ENCODE results near the gene IL3.
A peak's percentile ranks its signal among the peaks of the same experiment; 100 is the strongest.

IL3 gene

GRCh38 chr5:132021654-132022053 lies 38.8 kb upstream of the IL3 start:
- DNase-seq, result no peak
- no peak overlapping the region for H3K4me3 Mint-ChIP-seq
- H3K9me3 Mint-ChIP-seq, result no peaks in the 10 kb centered on the region
- no peaks in the 10 kb centered on the region for H3K36me3 Mint-ChIP-seq (ENCODE audit: low read depth)
- no peak overlapping the region for H3K27ac Mint-ChIP-seq
- H3K27me3 Mint-ChIP-seq, result peaks cover 7% of the 10 kb centered on the region
- H3K4me1 Mint-ChIP-seq (ENCODE audit: low read depth), result peaks cover 42% of the 10 kb centered on the region

- H3K27me3 Mint-ChIP-seq, result peaks cover 2% of the 10 kb centered on the region
- peak; percentile 60 for DNase-seq
- no peaks in the 10 kb centered on the region for H3K9me3 Mint-ChIP-seq
- H3K36me3 Mint-ChIP-seq (ENCODE audit: low read depth), result no peaks in the 10 kb centered on the region
- H3K27ac Mint-ChIP-seq, result no peak overlapping the region
- peaks cover 34% of the 10 kb centered on the region for H3K4me1 Mint-ChIP-seq (ENCODE audit: low read depth)
- H3K4me3 Mint-ChIP-seq, result peak overlapping the region; percentile 32
Observed at GRCh38 chr5:132022737-132023136, 37.7 kb upstream of the IL3 start.

GRCh38 chr5:132023258-132024116 lies 37.0 kb upstream of the IL3 start:
- peak; percentile 37 for DNase-seq
- Mint-ChIP-seq H3K36me3 (ENCODE audit: low read depth) (no peaks in the 10 kb centered on the region), H3K9me3 (no peaks in the 10 kb centered on the region), H3K27me3 (no peaks in the 10 kb centered on the region), H3K27ac (no peak overlapping the region), H3K4me3 (peak overlapping the region; percentile 26), H3K4me1 (ENCODE audit: low read depth) (peaks cover 30% of the 10 kb centered on the region)

GRCh38 chr5:132024117-132024435 lies 36.4 kb upstream of the IL3 start:
- DNase-seq, result no peak
- Mint-ChIP-seq H3K4me3 (no peak overlapping the region), H3K27me3 (no peaks in the 10 kb centered on the region), H3K4me1 (ENCODE audit: low read depth) (peaks cover 25% of the 10 kb centered on the region), H3K9me3 (no peaks in the 10 kb centered on the region), H3K36me3 (ENCODE audit: low read depth) (no peaks in the 10 kb centered on the region), H3K27ac (no peak overlapping the region)

- H3K27ac Mint-ChIP-seq, result no peak overlapping the region
- H3K4me3 Mint-ChIP-seq, result no peak overlapping the region
- no peaks in the 10 kb centered on the region for H3K36me3 Mint-ChIP-seq (ENCODE audit: low read depth)
- peaks cover 21% of the 10 kb centered on the region for H3K4me1 Mint-ChIP-seq (ENCODE audit: low read depth)
- DNase-seq, result peak; percentile 28
- H3K9me3 Mint-ChIP-seq, result no peaks in the 10 kb centered on the region
- no peaks in the 10 kb centered on the region for H3K27me3 Mint-ChIP-seq
Observed at GRCh38 chr5:132024789-132025402, 35.6 kb upstream of the IL3 start.

GRCh38 chr5:132025403-132025971 lies 35.0 kb upstream of the IL3 start:
- DNase-seq, result peak; percentile 34
- no peak overlapping the region for H3K27ac Mint-ChIP-seq
- no peak overlapping the region for H3K4me3 Mint-ChIP-seq
- no peaks in the 10 kb centered on the region for H3K36me3 Mint-ChIP-seq (ENCODE audit: low read depth)
- peaks cover 15% of the 10 kb centered on the region for H3K4me1 Mint-ChIP-seq (ENCODE audit: low read depth)
- H3K9me3 Mint-ChIP-seq, result no peaks in the 10 kb centered on the region
- no peaks in the 10 kb centered on the region for H3K27me3 Mint-ChIP-seq

- peak; percentile 57 for DNase-seq
- Mint-ChIP-seq H3K36me3 (ENCODE audit: low read depth) (no peaks in the 10 kb centered on the region), H3K4me1 (ENCODE audit: low read depth) (peaks cover 7% of the 10 kb centered on the region), H3K27ac (no peak overlapping the region), H3K4me3 (no peak overlapping the region), H3K9me3 (no peaks in the 10 kb centered on the region), H3K27me3 (no peaks in the 10 kb centered on the region)
Observed at GRCh38 chr5:132026516-132027008, 33.9 kb upstream of the IL3 start.

- no peaks in the 10 kb centered on the region for H3K9me3 Mint-ChIP-seq
- no peak overlapping the region for H3K27ac Mint-ChIP-seq
- no peaks in the 10 kb centered on the region for H3K36me3 Mint-ChIP-seq (ENCODE audit: low read depth)
- no peaks in the 10 kb centered on the region for H3K27me3 Mint-ChIP-seq
- no peak overlapping the region for H3K4me3 Mint-ChIP-seq
- DNase-seq, result no peak
- peaks cover 7% of the 10 kb centered on the region for H3K4me1 Mint-ChIP-seq (ENCODE audit: low read depth)
Observed at GRCh38 chr5:132027027-132027426, 33.4 kb upstream of the IL3 start.

GRCh38 chr5:132029609-132030330 lies 30.7 kb upstream of the IL3 start:
- Mint-ChIP-seq H3K9me3 (peaks cover 5% of the 10 kb centered on the region), H3K27me3 (peaks cover 2% of the 10 kb centered on the region), H3K4me1 (ENCODE audit: low read depth) (peaks cover 7% of the 10 kb centered on the region)

GRCh38 chr5:132030610-132031009 lies 29.8 kb upstream of the IL3 start:
- Mint-ChIP-seq H3K27me3 (peaks cover 2% of the 10 kb centered on the region), H3K4me1 (ENCODE audit: low read depth) (peaks cover 7% of the 10 kb centered on the region), H3K36me3 (ENCODE audit: low read depth) (no peaks in the 10 kb centered on the region), H3K4me3 (no peak overlapping the region), H3K9me3 (peaks cover 5% of the 10 kb centered on the region), H3K27ac (no peak overlapping the region)
- no peak for DNase-seq

More at GRCh38 chr5:132029609-132030330, 30.7 kb upstream of the IL3 start:
- DNase-seq, result no peak
- H3K36me3 Mint-ChIP-seq (ENCODE audit: low read depth), result no peaks in the 10 kb centered on the region
- no peak overlapping the region for H3K4me3 Mint-ChIP-seq
- no peak overlapping the region for H3K27ac Mint-ChIP-seq

GRCh38 chr5:132032196-132032595 lies 28.3 kb upstream of the IL3 start:
- peaks cover 5% of the 10 kb centered on the region for H3K9me3 Mint-ChIP-seq
- DNase-seq, result no peak
- peaks cover 2% of the 10 kb centered on the region for H3K27me3 Mint-ChIP-seq
- no peak overlapping the region for H3K27ac Mint-ChIP-seq
- H3K4me3 Mint-ChIP-seq, result no peak overlapping the region
- no peaks in the 10 kb centered on the region for H3K36me3 Mint-ChIP-seq (ENCODE audit: low read depth)
- H3K4me1 Mint-ChIP-seq (ENCODE audit: low read depth), result peaks cover 18% of the 10 kb centered on the region

- no peaks in the 10 kb centered on the region for H3K36me3 Mint-ChIP-seq (ENCODE audit: low read depth)
- H3K27me3 Mint-ChIP-seq, result peaks cover 2% of the 10 kb centered on the region
- no peak overlapping the region for H3K27ac Mint-ChIP-seq
- H3K4me3 Mint-ChIP-seq, result no peak overlapping the region
- peaks cover 9% of the 10 kb centered on the region for H3K9me3 Mint-ChIP-seq
- peaks cover 23% of the 10 kb centered on the region for H3K4me1 Mint-ChIP-seq (ENCODE audit: low read depth)
- DNase-seq, result no peak
Observed at GRCh38 chr5:132033122-132033521, 27.3 kb upstream of the IL3 start.

- no peak for DNase-seq
- H3K27me3 Mint-ChIP-seq, result peaks cover 16% of the 10 kb centered on the region
- no peak overlapping the region for H3K27ac Mint-ChIP-seq
- no peak overlapping the region for H3K4me3 Mint-ChIP-seq
- H3K4me1 Mint-ChIP-seq (ENCODE audit: low read depth), result peaks cover 29% of the 10 kb centered on the region
- no peaks in the 10 kb centered on the region for H3K36me3 Mint-ChIP-seq (ENCODE audit: low read depth)
- peaks cover 18% of the 10 kb centered on the region for H3K9me3 Mint-ChIP-seq
Observed at GRCh38 chr5:132037353-132037752, 23.1 kb upstream of the IL3 start.

GRCh38 chr5:132044207-132044606 lies 16.2 kb upstream of the IL3 start:
- H3K9me3 Mint-ChIP-seq, result peaks cover 10% of the 10 kb centered on the region
- H3K4me3 Mint-ChIP-seq, result no peak overlapping the region
- DNase-seq, result no peak
- H3K36me3 Mint-ChIP-seq (ENCODE audit: low read depth), result no peaks in the 10 kb centered on the region
- H3K4me1 Mint-ChIP-seq (ENCODE audit: low read depth), result peaks cover 2% of the 10 kb centered on the region
- peaks cover 20% of the 10 kb centered on the region for H3K27me3 Mint-ChIP-seq
- no peak overlapping the region for H3K27ac Mint-ChIP-seq

All from activated T-cell treated with anti-CD3 and anti-CD28 coated beads, Interleukin-2, amount 50 U/mL, for 24 hours (primary cell).